ENCODE results near the gene TBC1D24.

TBC1D24 gene

GRCh38 chr16:2508722-2509400 lies 33.9 kb downstream of the TBC1D24 start:
- no peak for TF ChIP-seq TOX (CRISPR knock-in tag; IDR thresholded peaks at IDR 0.05; ENCODE audit: borderline replicate concordance)
- no peak for TF ChIP-seq POU6F1 (CRISPR knock-in tag; IDR thresholded peaks at IDR 0.05; ENCODE audit: borderline replicate concordance, low read depth)
- no peak for TF ChIP-seq CSRNP3 (CRISPR knock-in tag; IDR thresholded peaks at IDR 0.05)
- no peak for TF ChIP-seq ISL1 (CRISPR knock-in tag; IDR thresholded peaks at IDR 0.05)
- TF ChIP-seq TSHZ2 (CRISPR knock-in tag; IDR thresholded peaks at IDR 0.05) = no peak
- TF ChIP-seq BACH2 (CRISPR knock-in tag; IDR thresholded peaks at IDR 0.05; ENCODE audit: borderline replicate concordance) = no peak
- no peak for TF ChIP-seq ZNF565 (CRISPR knock-in tag; conservative IDR thresholded peaks at IDR 0.05; ENCODE audit: low read depth)
- no peak for TF ChIP-seq OSR1 (CRISPR knock-in tag; IDR thresholded peaks at IDR 0.05)
- no peak for TF ChIP-seq TCF4 (CRISPR knock-in tag; IDR thresholded peaks at IDR 0.05; ENCODE audit: borderline replicate concordance)
- no peak for TF ChIP-seq ZC3H10 (CRISPR knock-in tag; IDR thresholded peaks at IDR 0.05)
- TF ChIP-seq ZNF70 (CRISPR knock-in tag; IDR thresholded peaks at IDR 0.05) = no peak
- TF ChIP-seq PATZ1 (CRISPR knock-in tag; IDR thresholded peaks at IDR 0.05; ENCODE audit: borderline replicate concordance) = no peak
- TF ChIP-seq RARB (CRISPR knock-in tag; IDR thresholded peaks at IDR 0.05) = no peak
- no peak for TF ChIP-seq ARNTL (CRISPR knock-in tag; IDR thresholded peaks at IDR 0.05; ENCODE audit: borderline replicate concordance, low read depth)
- TF ChIP-seq CREB5 (CRISPR knock-in tag; IDR thresholded peaks at IDR 0.05; ENCODE audit: low read depth) = no peak
- ATAC-seq = no peak

GRCh38 chr16:2511128-2511800 lies 36.3 kb downstream of the TBC1D24 start:
- TF ChIP-seq OSR1 (CRISPR knock-in tag; IDR thresholded peaks at IDR 0.05) = no peak
- no peak for TF ChIP-seq BACH2 (CRISPR knock-in tag; IDR thresholded peaks at IDR 0.05; ENCODE audit: borderline replicate concordance)
- TF ChIP-seq TOX (CRISPR knock-in tag; IDR thresholded peaks at IDR 0.05; ENCODE audit: borderline replicate concordance) = no peak
- no peak for TF ChIP-seq GLIS3 (CRISPR knock-in tag; IDR thresholded peaks at IDR 0.05)
- no peak for TF ChIP-seq ARNTL (CRISPR knock-in tag; IDR thresholded peaks at IDR 0.05; ENCODE audit: borderline replicate concordance, low read depth)
- no peak for TF ChIP-seq ZNF565 (CRISPR knock-in tag; conservative IDR thresholded peaks at IDR 0.05; ENCODE audit: low read depth)
- TF ChIP-seq CSRNP3 (CRISPR knock-in tag; IDR thresholded peaks at IDR 0.05) = no peak
- no peak for TF ChIP-seq POU6F1 (CRISPR knock-in tag; IDR thresholded peaks at IDR 0.05; ENCODE audit: borderline replicate concordance, low read depth)
- TF ChIP-seq ZFP30 (CRISPR knock-in tag; IDR thresholded peaks at IDR 0.05) = no peak
- ATAC-seq = no peak

Data from SK-N-SH treated with all-trans-retinoic acid at 6 μM for 48 hours (cell line).